M059J (cell line): ENCODE measurements around the gene EMC9. TPM values are rescaled to one million over a fixed set of nuclear protein-coding genes. Genes with fewer than 3 reads are reported as not detected.
A peak's percentile ranks its signal among the peaks of the same experiment; 100 is the strongest.

Source experiments
- DNase-seq: peaks from one replicate; pipeline ENCODE4 v3.0.0-alpha.2; 2012; ENCODE audit warnings: low read depth
- total RNA-seq: library from RNA; depleted of rRNA; stranded (reverse); fragments of >200 nt; shearing (Covaris generic); gene quantifications from 2 replicates; pipeline ENCODE4 v1.2.3, GENCODE V29; 2014

The EMC9 gene
- total RNA-seq, 1 experiment from 2014 or later = 30.6 TPM

- DNase-seq = no peak
Observed at GRCh38 chr14:24149302-24149969, 8.0 kb upstream of the EMC9 start.

DNA sequence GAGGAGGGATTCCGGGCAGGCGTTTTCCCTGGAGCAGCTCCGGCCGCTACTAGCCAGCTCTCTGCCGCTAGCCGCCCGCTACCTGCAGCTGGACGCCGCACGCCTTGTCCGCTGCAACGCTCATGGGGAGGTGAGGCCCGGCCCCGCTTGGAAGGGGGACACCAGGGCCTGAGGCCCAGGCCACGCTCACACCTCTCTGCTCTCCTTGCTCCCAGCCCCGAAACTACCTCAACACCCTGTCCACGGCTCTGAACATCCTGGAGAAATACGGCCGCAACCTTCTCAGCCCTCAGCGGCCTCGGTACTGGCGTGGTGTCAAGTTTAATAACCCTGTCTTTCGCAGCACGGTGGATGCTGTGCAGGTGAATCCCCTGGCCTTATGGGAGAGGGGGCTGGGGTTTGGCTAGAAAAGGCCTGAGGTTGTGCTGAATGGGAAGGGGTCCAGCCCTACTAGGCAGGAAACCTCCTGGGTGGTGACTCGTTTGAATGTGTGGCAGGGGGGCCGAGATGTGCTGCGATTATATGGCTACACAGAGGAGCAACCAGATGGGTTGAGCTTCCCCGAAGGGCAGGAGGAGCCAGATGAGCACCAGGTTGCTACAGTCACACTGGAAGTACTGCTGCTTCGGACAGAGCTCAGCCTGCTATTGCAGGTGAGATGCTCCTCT is 6.5 kb upstream of the EMC9 start:
- DNase-seq = no peak

GRCh38 chr14:24146978-24147760 is 5.8 kb upstream of the EMC9 start, which contains the start of gene RNF31:
Gene RNF31 (plus strand): TSS chr14:24147498. CDS start chr14:24147699, 201 bp downstream.
- DNase-seq = peak; percentile 98

DNA sequence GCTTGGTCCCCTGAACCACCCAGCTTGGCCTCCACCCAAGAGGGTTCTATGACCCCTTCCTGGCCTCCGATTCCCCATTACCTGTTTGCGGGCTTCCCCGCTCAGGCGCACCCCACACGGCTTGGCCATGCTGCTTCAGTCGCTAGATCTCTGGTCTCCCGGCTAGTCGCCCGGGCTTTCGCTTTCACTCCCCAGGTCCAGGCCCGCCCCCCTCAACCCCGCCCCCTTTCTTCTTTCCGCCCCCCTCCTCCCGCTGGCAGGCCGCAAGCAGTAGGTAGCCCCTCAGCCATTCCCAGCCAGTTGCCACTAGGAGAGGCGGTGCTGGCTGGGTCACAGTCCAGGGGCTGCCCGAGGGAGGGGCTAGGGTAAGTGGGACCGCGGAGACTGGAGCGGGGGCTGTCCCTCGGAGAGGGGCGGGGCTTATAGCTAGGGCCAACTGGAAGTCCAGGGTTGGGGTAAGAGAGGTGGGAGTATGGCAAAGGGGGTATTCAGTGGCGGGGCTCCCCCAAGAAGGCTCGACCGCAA is 5.1 kb upstream of the EMC9 start, which contains the start of gene PSME2:
Gene PSME2 (minus strand): TSS at position 158 of the 525 bp plus-strand sequence. CDS start 29 bp downstream, at position 129.
- peak; percentile 97 for DNase-seq

- DNase-seq = peak; percentile 30
Observed at GRCh38 chr14:24145690-24146452, 4.5 kb upstream of the EMC9 start.

DNA sequence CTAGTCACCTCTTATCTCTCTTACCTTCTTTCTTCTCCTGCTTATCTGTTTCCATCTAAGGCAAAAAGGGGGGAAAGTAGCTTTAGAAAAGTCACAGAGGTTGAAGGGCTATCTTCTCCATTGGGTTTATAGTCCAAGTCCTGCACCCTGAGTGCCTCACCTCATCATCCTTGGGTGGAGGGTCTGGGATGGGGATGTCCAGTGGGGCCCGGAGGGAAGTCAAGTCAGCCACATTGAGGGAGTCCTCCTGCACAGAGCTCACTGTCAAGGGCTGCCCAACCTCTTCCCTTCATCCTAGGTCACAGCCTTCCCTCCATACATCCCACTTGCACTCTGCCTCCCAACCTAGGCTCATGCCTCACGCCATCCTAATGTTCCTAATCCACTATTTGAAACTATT is 3.8 kb upstream of the EMC9 start:
- DNase-seq = no peak

DNA sequence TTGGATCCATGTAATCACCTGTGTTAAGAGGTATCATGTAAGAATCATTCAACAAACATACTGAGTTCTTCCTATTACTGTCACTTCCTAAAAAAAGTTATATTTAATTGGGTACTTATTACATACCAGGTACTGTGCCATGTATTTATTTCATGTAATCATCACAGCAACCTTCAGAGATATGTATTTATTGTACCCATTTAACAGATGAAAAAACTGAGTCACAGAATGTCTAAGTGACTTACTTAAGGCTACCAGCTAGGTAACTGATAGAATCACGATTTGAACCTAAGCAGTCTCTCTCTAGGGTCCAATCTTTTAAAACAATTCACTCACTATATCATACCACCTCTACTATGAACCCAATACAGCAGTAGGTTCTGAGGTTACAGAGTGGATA is 3.1 kb upstream of the EMC9 start:
- no peak for DNase-seq

GRCh38 chr14:24143511-24143910 is 2.1 kb upstream of the EMC9 start:
- DNase-seq = peak; percentile 57

- no peak for DNase-seq
Observed at GRCh38 chr14:24139272-24139934, 2.0 kb downstream of the EMC9 start.

- no peak for DNase-seq
Observed at GRCh38 chr14:24138396-24139271, 2.8 kb downstream of the EMC9 start.

- DNase-seq = no peak
Observed at GRCh38 chr14:24137529-24138395, 3.6 kb downstream of the EMC9 start.

DNA sequence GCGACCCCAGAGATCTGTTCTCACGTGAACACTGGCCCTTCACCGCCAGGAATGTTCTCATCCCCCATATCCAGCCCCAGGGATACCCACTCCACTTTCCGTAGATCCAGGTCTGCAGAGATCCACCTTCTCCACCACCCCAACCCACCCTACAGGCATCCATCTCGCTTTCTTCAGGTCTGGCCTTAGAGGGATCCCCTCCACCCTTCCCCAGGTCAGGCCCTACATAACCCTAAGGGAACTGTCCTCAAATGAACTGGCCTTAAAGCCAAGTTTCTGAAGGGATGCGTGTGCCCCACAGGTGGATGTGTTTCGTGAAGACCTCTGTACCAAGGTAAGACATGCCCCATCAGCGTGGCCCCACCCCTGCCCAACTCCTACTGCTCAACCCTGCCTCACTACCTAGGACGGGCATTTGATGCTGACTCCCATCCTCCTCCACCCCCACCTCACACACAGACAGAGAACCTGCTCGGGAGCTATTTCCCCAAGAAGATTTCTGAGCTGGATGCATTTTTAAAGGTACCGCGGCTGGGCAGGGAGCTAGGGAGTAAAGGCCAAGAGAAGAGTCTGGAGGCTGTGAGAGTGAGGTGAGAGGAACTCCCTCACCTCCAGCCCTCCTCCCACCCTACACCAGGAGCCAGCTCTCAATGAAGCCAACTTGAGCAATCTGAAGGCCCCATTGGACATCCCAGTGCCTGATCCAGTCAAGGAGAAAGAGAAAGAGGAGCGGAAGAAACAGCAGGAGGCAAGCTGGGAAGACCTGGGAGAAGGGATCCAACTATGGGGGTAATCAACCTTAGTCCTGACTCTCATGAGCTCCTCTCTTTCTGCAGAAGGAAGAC is 4.5 kb downstream of the EMC9 start:
- DNase-seq = no peak

- DNase-seq = peak; percentile 81
Observed at GRCh38 chr14:24135834-24136683, 5.3 kb downstream of the EMC9 start, which contains the start of gene PSME1. Gene PSME1 (plus strand): TSS chr14:24136194. CDS start chr14:24136263, 69 bp downstream.

- no peak for DNase-seq
Observed at GRCh38 chr14:24135584-24135833, 5.9 kb downstream of the EMC9 start.

GRCh38 chr14:24133735-24134134 is 7.7 kb downstream of the EMC9 start:
- DNase-seq = no peak

GRCh38 chr14:24132976-24133375 is 8.4 kb downstream of the EMC9 start:
- DNase-seq = no peak

- DNase-seq = no peak
Observed at GRCh38 chr14:24132061-24132685, 9.2 kb downstream of the EMC9 start.
